DMS 273 treated with DMSO at 0.1 percent for 48 hours (cell line): Measurements from ENCODE around the gene ABCA1.
"Not testable (repeated sequence)": the region's sequence is repeated elsewhere in the genome, so short reads cannot be mapped to it uniquely, and the experiment has no call there.

Experiments used
- DNase-seq: peaks from one replicate; lab custom pipeline; 2025; lab: John Stamatoyannopoulos, UW

Gene ABCA1

GRCh38 chr9:104903609-104904008 is 24.3 kb downstream of the ABCA1 start:
- no peak for DNase-seq

DNA sequence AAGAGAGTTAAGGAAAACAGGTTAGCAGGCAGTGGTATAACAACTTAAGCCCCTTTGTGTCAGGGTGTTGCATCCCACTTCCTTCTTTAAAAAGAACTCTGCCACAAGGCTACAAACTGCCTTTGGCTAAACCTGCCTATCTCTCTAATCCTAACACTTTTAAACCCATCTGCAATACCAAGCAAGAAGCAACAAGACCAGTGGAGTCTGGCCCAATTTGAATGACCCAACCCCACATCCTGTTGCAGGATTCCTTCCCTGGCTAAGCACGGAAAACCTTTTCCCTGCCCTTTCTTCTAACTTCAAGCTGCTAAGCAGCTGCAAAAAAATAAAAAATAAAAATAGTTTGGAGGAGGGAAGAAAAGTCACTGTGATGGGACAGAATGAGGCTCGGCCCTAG is 27.1 kb downstream of the ABCA1 start:
- DNase-seq = no peak

DNA sequence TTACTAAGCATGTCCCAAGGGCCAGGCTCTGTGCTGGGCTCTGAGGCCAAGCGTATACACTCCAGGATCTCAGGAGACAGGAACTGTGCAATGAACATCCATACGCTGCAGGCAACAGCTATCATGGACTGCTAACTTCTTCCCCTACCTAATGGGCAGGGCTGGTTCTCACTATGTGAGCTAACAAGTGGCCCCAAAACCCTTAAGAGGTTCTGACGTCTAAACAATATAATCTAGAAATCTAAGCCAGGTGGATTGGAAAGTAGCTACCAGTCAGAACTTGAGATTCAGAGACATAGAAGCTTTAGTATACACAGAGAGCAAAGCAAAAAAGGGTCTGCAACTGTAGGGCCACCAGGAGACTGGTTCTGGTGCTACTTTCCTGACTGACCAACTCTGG is 27.6 kb downstream of the ABCA1 start:
- DNase-seq = no peak

GRCh38 chr9:104899759-104900247 is 28.2 kb downstream of the ABCA1 start:
- no peak for DNase-seq

DNA sequence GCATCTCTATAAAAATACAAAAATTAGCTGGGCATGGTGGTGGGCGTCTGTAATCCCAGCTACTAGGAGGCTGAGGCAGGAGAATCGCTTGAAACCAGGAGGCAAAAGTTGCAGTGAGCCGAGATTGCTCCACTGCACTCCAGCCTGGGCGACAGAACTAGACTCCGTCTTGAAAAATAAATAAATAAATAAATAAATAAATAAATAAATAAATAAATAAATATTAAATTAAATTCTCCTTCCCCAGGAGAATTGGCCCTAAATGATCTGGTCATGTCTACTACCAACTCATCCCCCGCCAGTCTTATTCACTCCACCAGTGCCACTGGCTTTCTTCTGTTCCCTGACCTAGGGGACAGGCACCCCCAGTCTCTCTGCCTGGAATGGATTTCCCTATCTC is 29.6 kb downstream of the ABCA1 start:
- DNase-seq = not testable (repeated sequence)

DNA sequence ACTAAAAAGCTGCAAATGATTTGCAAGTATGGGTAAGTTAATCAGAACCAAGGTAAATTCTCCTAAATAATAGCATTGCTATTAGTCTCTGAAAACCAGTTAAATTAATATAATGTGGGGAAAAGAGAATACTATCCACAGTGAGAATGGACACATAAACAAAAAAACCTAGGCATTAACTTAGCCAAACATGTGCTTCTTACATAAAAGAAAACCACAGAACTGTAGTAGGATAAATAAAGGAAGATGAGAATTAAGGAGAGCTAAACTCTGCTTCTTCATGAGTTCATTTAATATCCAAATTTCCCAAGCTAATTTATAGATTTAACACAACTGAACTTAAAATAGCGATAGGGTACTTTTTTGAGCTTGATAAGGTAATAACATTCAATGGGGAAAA is 31.8 kb downstream of the ABCA1 start:
- no peak for DNase-seq

DNA sequence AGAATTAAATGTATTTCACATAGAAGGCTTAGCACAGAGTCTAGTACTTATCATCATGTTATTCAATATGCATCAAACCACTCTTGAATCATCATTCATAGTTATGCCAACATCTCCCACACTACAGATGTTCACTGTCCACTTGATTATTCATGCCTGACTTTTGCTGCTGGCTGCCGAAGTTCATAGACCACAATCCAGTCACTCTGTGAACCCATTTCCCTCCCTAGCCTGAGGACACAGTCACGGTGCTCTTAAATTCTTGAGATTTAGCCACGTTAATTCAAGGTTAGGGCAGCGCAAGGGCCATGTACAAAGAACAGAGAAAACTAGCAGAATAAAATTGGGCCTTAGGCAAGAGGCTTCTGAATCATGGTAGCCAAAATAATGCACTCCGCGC is 32.4 kb downstream of the ABCA1 start:
- DNase-seq = no peak

DNA sequence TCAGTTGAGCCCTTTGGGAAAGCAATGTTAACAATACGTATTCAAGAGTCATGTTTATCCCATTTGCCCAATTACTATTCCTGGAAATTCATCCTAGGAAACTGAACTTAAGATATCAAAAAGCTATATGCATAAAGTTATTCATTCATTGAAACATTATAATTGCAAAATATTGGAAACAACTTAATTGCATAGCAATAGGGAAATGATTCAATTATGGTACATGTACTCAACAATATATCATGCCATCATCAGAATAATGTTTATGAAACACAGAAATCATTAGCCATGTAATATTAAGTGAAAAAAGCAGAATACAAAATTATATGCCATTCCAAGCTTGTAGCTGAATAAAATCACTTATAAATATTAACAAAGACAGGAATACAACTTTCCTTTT is 35.3 kb downstream of the ABCA1 start:
- no peak for DNase-seq

- DNase-seq = no peak
Measured at GRCh38 chr9:104890433-104890770, 37.6 kb downstream of the ABCA1 start.

DNA sequence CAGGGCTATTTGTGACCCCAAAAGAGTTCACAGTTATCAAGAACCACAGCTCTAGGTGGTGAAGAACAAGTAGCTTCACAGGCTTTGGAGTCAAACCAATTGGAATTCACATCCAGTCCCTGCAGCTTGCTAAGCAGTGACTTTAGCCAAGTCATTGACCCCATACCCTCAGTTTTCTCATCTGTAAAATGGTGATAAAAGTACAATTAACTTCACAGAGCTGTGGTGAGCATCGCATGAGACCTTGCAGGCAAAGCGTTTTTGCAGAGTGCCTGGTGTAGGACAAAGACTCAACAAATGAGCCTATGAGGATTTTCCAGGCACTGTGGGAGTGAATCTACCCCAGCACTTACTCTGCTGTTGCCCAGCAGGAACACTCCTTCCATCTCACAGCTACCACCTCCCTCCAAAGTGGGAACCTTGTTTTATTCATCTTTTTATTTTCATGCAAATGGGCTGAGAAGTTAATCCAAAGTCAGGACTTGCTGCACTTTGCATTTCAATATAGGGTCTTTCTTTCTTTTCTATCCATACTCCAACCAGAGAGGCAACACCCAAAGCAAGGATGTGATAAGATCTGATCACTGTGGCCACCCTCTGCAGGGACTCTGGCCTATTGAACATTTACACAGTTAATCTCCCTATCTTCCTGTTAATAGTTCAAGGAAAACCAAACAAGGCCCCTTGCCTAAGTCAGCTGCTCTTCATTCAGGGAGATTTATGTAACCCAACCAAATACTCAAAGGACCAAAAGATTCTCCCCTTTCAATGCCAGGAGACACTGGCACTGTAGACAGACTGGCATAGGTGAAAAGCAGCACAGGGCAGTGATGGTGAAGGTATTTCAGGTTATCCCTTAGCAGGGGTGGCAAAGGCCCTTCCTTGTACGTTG is 41.9 kb downstream of the ABCA1 start:
- no peak for DNase-seq

GRCh38 chr9:104883169-104883568 is 44.8 kb downstream of the ABCA1 start:
- no peak for DNase-seq

GRCh38 chr9:104882566-104882965 is 45.4 kb downstream of the ABCA1 start:
- DNase-seq = peak; percentile 79

GRCh38 chr9:104882086-104882485 is 45.9 kb downstream of the ABCA1 start:
- DNase-seq = peak; percentile 79

DNA sequence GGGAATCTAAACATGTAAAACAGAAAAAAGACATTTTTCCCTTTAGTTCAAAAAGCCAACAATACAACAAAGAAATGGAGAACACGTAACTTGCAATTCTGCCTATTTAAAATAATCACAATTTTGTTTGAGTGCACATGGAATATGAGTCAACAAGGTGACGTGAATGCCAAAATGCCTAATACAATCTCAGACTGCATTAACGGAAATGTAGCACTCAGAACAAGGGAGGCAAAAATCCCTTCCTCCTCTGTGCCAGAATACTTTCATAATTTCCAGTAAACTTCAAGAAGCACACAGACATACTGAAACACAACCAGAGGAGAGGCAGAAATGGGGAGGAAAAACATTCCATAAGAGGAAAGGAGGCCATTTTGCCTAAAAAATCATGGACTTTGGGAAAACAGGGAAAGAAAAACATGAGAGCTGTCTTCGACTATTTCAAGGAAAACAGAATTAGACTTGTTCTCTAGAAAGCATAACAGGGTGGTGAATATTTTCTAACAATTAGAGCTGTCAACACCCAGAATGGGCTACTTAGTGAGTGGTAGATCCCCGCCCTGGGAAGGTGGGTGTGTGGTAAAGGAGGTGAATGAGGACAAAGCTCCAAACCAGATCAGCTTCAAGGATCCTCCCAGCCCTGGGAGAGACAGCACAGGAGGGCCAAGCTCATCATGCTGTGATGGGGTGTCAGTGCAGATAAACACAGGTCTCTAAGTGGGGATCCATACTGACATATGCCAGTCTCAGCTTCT is 48.2 kb downstream of the ABCA1 start:
- no peak for DNase-seq

DNA sequence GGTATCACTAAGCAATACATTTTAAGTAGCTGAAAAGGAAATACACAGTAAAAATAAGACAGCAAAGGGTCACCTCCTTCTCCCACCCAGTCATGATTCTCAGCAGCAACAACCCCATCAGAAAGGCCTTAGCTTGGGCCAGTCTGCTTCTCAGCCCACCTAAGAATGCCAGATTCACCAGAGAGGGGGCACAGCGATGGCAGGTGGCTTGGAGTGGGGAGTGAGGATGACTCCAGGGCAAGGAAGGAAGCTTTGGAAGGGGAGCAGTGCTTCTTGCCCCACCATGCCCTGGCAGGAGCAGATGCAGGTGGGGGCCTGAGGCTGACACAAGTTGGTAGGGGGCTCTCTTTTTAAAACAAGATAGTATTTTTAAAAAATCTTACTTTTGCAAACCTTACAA is 51.4 kb downstream of the ABCA1 start:
- no peak for DNase-seq

GRCh38 chr9:104875897-104876296 is 52.1 kb downstream of the ABCA1 start:
- DNase-seq = no peak

- no peak for DNase-seq
Measured at GRCh38 chr9:104875320-104875719, 52.6 kb downstream of the ABCA1 start.

GRCh38 chr9:104873489-104873850 is 54.5 kb downstream of the ABCA1 start:
- DNase-seq = no peak

DNA sequence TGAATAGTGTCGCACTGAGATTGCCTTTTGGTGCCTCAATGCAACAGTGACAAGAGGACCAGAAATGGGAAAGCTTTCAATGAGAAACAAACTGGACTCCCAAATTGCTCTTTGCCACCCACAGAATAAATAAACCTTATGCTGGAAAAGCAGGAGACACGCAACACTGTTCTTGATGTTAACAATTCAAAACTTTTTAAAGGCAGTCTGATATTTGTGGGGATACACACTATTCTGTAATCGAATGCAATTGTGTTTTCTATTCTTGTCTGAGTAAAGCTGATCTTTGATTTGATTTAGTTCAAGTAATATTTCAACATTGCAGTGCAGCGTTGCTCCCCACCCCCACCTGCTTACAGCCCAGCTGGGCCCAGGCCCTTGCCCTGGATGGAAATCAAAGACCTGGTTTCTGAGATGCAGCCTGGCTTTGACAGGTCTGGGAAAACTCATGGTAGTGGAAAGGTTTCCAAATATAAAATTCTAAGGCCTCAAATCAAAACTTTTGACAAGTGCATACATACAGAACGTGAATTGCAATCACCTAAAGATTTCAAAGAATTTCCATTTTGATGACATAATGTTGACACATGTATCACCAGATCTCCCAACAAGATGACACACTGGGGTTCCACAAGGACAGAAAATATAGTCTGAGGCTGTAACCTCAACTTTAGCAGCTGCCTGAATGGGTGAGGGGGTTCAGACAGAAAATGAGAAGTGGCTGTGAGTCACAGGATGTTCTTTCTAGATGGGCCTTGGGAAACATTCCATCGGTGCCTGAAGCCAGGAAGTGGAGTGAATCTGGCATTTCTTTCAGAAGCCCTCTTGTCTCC is 55.1 kb downstream of the ABCA1 start:
- DNase-seq = no peak

DNA sequence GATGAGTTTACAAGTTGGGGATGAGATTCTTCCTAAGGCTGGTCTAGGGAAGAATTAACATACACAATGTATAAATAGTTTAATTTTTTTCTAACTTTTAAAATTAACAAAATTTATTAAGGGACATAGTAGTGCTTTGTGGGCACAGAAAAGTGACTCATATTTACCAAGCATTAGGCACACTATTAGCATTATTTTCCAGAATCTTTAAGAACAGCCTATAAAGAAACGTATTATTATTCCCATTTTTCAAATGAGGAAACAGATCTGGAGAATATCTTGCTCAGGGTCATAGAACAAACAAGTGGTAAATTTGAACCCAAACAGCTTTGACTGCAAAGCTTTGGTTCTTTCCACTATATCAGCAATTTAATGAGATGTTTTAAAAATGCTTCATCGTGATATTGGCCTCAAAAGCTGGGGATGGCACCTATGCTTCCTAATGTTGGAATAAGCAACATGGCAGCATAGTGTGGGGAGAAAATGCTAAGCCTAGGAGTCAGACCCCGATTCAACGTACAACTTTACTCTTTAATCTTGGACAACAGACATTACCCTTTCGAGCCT is 55.9 kb downstream of the ABCA1 start:
- DNase-seq = no peak

DNA sequence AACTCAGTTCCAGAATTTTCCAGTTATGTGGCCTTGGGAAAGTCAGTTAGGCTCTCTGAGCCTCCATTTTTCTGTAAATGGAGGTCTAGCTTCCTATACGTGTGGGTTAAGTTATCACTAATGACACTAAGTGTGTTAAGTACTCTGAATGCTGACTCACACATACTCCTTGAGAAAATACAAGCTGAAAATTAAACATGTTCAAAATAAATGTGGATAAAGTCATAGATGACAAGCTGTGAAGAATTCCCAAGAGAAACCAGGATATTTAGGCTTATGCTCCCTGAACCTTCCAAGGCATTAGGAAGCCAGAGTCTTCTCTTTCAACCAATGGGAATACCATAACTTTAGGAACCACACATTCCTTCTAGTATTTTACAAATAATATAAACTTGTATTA is 58.1 kb downstream of the ABCA1 start:
- no peak for DNase-seq
